ENCODE measurements around the gene LCNL1.

GRCh38 chr9:137021568-137021978 is 38.8 kb downstream of the LCNL1 start:
- TF ChIP-seq POLR2A (IDR thresholded peaks at IDR 0.05; ENCODE audit: low read depth, low read length) (no peak), CTCF (IDR thresholded peaks at IDR 0.05 in 2 of 3, conservative IDR thresholded peaks at IDR 0.05 in 1 of 3; ENCODE audit: control insufficient read depth in 2 of 3, extremely low read depth in 1 of 3, insufficient read depth in 1 of 3, low read depth in 3 of 3, low read length in 3 of 3) (no peak), POLR2AphosphoS5 (IDR thresholded peaks at IDR 0.05; ENCODE audit: low read length) (no peak), RAD51 (IDR thresholded peaks at IDR 0.05) (no peak), RFX5 (IDR thresholded peaks at IDR 0.05; ENCODE audit: low read depth, low read length) (no peak), NFYB (IDR thresholded peaks at IDR 0.05; ENCODE audit: insufficient read depth, low read depth, low read length) (no peak), MAX (IDR thresholded peaks at IDR 0.05; ENCODE audit: low read depth, low read length) (no peak), WRNIP1 (IDR thresholded peaks at IDR 0.05; ENCODE audit: borderline replicate concordance, low read depth, low read length) (no peak), ZNF687 (IDR thresholded peaks at IDR 0.05) (no peak), ATF7 (IDR thresholded peaks at IDR 0.05; ENCODE audit: low read depth) (no peak), TCF3 (IDR thresholded peaks at IDR 0.05; ENCODE audit: borderline replicate concordance, insufficient read depth, low read depth, low read length) (no peak), REST (IDR thresholded peaks at IDR 0.05; ENCODE audit: low read depth, low read length) (no peak)
